ENCODE data around the gene CORO6. TPM values are rescaled to one million over a fixed set of nuclear protein-coding genes. Genes with fewer than 3 reads are reported as not detected.

CORO6 gene
- total and polyA plus RNA-seq, 2 of the 13 experiments (the other 11 are each of a cell fraction or from before 2014, with no cell fraction given) = 0.42 to 0.82 TPM

GRCh38 chr17:29615492-29616299 lies 7.0 kb downstream of the CORO6 start:
- H3K9ac ChIP-seq (ENCODE audit: insufficient read depth, low read depth, low read length) = no peak overlapping the region; the same call in 1 of the 2 replicates
- H3K9me3 ChIP-seq (ENCODE audit: low read length) = no peaks in the 10 kb centered on the region
- no peaks in the 10 kb centered on the region for H4K20me1 ChIP-seq (ENCODE audit: insufficient read depth, low read length)
- in situ Hi-C loops (cut with HindIII; ENCODE audit: extremely low pct_ligation_motif_present, low pct_unique_long_range_greater_than_20kb) = loop anchor here (5.0 kb wide), 1 partner anchor 33 kb away; no protein-coding TSS in a partner anchor
- H3K79me2 ChIP-seq (ENCODE audit: insufficient read depth, low read length) = no peaks in the 10 kb centered on the region
- peaks cover 61% of the 10 kb centered on the region for H3K4me1 ChIP-seq (ENCODE audit: insufficient read depth, low read length)
- DNase-seq (ENCODE audit: low spot score) (peak; percentile 72), FAIRE-seq (peak; percentile 8), ATAC-seq (peak; percentile 60)
- intact Hi-C loops (cut with micrococcal nuclease; ENCODE audit: unreplicated experiment) = no loop called here
- POLR2A ChIA-PET = interaction anchor here (0.7 to 1.5 kb wide), 7 partner anchors 12 to 322 kb away, joined by 3 to 9 read pairs (median 3); partner anchors contain the start of genes ABHD15, ANKRD13B and NUFIP2
- BruUV-seq (replicated peaks) = no TSS peak
- peaks cover 0 to 65% of the 10 kb centered on the region in 2 experiments; a peak in 3 of 5 replicates for H3K27me3 ChIP-seq (ENCODE audit: control insufficient read depth in 1 of 2, insufficient read depth in 2 of 2, low read length in 2 of 2)
- H3K36me3 ChIP-seq (replicated peaks in 1 of 2; ENCODE audit: control insufficient read depth in 1 of 2, insufficient read depth in 2 of 2, low read length in 2 of 2) = no peaks in the 10 kb centered on the region
- 0% methylated on average over 2 of the region's 74 CpGs for whole genome bisulfite sequencing (ENCODE audit: low lambda C conversion rate)
- CTCF ChIA-PET (ENCODE audit: low intra/inter-chr PET ratio, low total read pairs) = no interaction called here
- peak overlapping the region; percentile 97 for H3K4me2 ChIP-seq (ENCODE audit: low read depth, low read length)
- no peak overlapping the region for H3K27ac ChIP-seq (ENCODE audit: extremely low read length, insufficient read depth, low read length)
- no peak overlapping the region for H2AFZ ChIP-seq (ENCODE audit: low read length)
- H3K4me3 ChIP-seq (replicated peaks in 1 of 3; ENCODE audit: insufficient read depth in 1 of 3, low read depth in 2 of 3, low read length in 3 of 3) = peak overlapping the region; percentile 31 to 75 (median 48)
- TF ChIP-seq RXRB (CRISPR knock-in tag; IDR thresholded peaks at IDR 0.05; ENCODE audit: borderline replicate concordance) (no peak), POGZ (CRISPR knock-in tag; IDR thresholded peaks at IDR 0.05) (0 out of 2 replicates have a peak, but pooled peaks have one; percentile 35), ZNF468 (CRISPR knock-in tag; IDR thresholded peaks at IDR 0.05) (no peak), ESRRA (CRISPR knock-in tag; IDR thresholded peaks at IDR 0.05; ENCODE audit: low read depth) (no peak), ZNF607 (CRISPR knock-in tag; IDR thresholded peaks at IDR 0.05; ENCODE audit: borderline replicate concordance) (peak; percentile 65; the same call in 1 of the 2 replicates), TAF15 (IDR thresholded peaks at IDR 0.05; ENCODE audit: low read depth, low read length, poor library complexity, severe bottlenecking) (no peak), ERF (CRISPR knock-in tag; IDR thresholded peaks at IDR 0.05) (peak; percentile 33; the same call in 1 of the 2 replicates), ZNF746 (CRISPR knock-in tag; IDR thresholded peaks at IDR 0.05) (peak; percentile 36; the same call in 1 of the 2 replicates), ZMYM4 (CRISPR knock-in tag; IDR thresholded peaks at IDR 0.05) (peak; percentile 62; the same call in 1 of the 2 replicates), HDAC2 (CRISPR knock-in tag; IDR thresholded peaks at IDR 0.05) (no peak), MXD4 (CRISPR knock-in tag; IDR thresholded peaks at IDR 0.05) (0 out of 2 replicates have a peak, but pooled peaks have one; percentile 36), GABPB1 (CRISPR knock-in tag; IDR thresholded peaks at IDR 0.05) (peak; percentile 50), ZFY (CRISPR knock-in tag; IDR thresholded peaks at IDR 0.05) (peak; percentile 49; the same call in 1 of the 2 replicates), ZBTB7B (CRISPR knock-in tag; IDR thresholded peaks at IDR 0.05) (peak; percentile 52; the same call in 1 of the 2 replicates)
- TF ChIP-seq, protein P1, sequence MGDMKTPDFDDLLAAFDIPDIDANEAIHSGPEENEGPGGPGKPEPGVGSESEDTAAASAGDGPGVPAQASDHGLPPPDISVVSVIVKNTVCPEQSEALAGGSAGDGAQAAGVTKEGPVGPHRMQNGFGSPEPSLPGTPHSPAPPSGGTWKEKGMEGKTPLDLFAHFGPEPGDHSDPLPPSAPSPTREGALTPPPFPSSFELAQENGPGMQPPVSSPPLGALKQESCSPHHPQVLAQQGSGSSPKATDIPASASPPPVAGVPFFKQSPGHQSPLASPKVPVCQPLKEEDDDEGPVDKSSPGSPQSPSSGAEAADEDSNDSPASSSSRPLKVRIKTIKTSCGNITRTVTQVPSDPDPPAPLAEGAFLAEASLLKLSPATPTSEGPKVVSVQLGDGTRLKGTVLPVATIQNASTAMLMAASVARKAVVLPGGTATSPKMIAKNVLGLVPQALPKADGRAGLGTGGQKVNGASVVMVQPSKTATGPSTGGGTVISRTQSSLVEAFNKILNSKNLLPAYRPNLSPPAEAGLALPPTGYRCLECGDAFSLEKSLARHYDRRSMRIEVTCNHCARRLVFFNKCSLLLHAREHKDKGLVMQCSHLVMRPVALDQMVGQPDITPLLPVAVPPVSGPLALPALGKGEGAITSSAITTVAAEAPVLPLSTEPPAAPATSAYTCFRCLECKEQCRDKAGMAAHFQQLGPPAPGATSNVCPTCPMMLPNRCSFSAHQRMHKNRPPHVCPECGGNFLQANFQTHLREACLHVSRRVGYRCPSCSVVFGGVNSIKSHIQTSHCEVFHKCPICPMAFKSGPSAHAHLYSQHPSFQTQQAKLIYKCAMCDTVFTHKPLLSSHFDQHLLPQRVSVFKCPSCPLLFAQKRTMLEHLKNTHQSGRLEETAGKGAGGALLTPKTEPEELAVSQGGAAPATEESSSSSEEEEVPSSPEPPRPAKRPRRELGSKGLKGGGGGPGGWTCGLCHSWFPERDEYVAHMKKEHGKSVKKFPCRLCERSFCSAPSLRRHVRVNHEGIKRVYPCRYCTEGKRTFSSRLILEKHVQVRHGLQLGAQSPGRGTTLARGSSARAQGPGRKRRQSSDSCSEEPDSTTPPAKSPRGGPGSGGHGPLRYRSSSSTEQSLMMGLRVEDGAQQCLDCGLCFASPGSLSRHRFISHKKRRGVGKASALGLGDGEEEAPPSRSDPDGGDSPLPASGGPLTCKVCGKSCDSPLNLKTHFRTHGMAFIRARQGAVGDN (CRISPR knock-in tag; IDR thresholded peaks at IDR 0.05) = peak; percentile 95
- TF ChIP-seq, protein P2, sequence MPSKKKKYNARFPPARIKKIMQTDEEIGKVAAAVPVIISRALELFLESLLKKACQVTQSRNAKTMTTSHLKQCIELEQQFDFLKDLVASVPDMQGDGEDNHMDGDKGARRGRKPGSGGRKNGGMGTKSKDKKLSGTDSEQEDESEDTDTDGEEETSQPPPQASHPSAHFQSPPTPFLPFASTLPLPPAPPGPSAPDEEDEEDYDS (CRISPR knock-in tag; IDR thresholded peaks at IDR 0.05) = peak; percentile 98
